Measurements from ENCODE around the gene NEK1. TPM values are rescaled to one million over a fixed set of nuclear protein-coding genes. Genes with fewer than 3 reads are reported as not detected.

The NEK1 gene
- total and polyA plus RNA-seq, 2 experiments from 2014 or later = 9.3 to 19.5 TPM

DNA sequence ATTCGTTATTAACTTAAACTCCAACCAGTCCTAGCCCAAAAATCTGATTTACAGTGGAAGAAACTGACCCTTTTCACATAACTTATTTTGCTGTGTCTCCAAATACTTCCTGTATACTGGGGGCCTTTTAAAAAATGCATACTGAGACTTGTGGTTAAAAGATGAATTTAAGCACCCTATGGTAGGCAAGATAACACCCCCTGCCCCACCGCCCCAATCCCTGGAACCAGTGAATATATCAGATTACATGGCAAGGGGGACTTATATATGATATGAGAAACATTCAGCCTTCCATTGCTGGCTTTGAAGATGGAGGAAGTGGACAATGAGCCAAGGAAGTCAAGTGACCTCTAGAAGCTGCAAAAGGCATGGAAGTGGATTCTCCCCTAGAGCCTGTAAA, 4.9 kb upstream of the NEK1 start:
- Histone ChIP-seq H3K27ac (ENCODE audit: low read depth) (no peak overlapping the region), H4K20me1 (replicated peaks; ENCODE audit: insufficient read depth) (no peaks in the 10 kb centered on the region), H2AFZ (no peak overlapping the region), H3F3A (replicated peaks; ENCODE audit: low read depth) (0 out of 2 replicates have a peak, but pooled peaks cover 3% of the 10 kb centered on the region), H3K4me2 (no peak overlapping the region), H3K9me2 (ENCODE audit: insufficient read depth) (no peaks in the 10 kb centered on the region), H3K36me3 (ENCODE audit: insufficient read depth) (no peaks in the 10 kb centered on the region), H3K27me3 (ENCODE audit: insufficient read depth) (no peaks in the 10 kb centered on the region), H3K4me1 (ENCODE audit: insufficient read depth) (0 out of 2 replicates have a peak, but pooled peaks cover 17% of the 10 kb centered on the region), H3K79me2 (replicated peaks; ENCODE audit: insufficient read depth) (peaks cover 17% of the 10 kb centered on the region), H3K4me3 (no peak overlapping the region)
- H3K4me1 Mint-ChIP-seq = peaks cover 15% of the 10 kb centered on the region; the same call in 2 of the 3 replicates
- no peaks in the 10 kb centered on the region; the same call in 2 of the 3 replicates for H3K9me3 Mint-ChIP-seq
- no peak overlapping the region for H3K4me3 Mint-ChIP-seq
- H3K36me3 Mint-ChIP-seq (ENCODE audit: low read depth) = no peaks in the 10 kb centered on the region
- TF ChIP-seq ZNF331 (CRISPR knock-in tag; IDR thresholded peaks at IDR 0.05; ENCODE audit: low read depth) (no peak), EZH2phosphoT487 (IDR thresholded peaks at IDR 0.05; ENCODE audit: unreplicated experiment) (no peak), CREB1 (CRISPR knock-in tag; IDR thresholded peaks at IDR 0.05; ENCODE audit: low read depth) (no peak), EZH2 (IDR thresholded peaks at IDR 0.05; ENCODE audit: low read depth, unreplicated experiment) (no peak), NANOG (IDR thresholded peaks at IDR 0.05; ENCODE audit: borderline replicate concordance) (no peak), STAT1 (IDR thresholded peaks at IDR 0.05; ENCODE audit: unreplicated experiment) (no peak), POLR2AphosphoS5 (IDR thresholded peaks at IDR 0.05; ENCODE audit: low read depth) (no peak), ZNF114 (CRISPR knock-in tag; IDR thresholded peaks at IDR 0.05) (no peak), JUNB (IDR thresholded peaks at IDR 0.05; ENCODE audit: unreplicated experiment) (no peak)
- TF ChIP-seq, protein P1, sequence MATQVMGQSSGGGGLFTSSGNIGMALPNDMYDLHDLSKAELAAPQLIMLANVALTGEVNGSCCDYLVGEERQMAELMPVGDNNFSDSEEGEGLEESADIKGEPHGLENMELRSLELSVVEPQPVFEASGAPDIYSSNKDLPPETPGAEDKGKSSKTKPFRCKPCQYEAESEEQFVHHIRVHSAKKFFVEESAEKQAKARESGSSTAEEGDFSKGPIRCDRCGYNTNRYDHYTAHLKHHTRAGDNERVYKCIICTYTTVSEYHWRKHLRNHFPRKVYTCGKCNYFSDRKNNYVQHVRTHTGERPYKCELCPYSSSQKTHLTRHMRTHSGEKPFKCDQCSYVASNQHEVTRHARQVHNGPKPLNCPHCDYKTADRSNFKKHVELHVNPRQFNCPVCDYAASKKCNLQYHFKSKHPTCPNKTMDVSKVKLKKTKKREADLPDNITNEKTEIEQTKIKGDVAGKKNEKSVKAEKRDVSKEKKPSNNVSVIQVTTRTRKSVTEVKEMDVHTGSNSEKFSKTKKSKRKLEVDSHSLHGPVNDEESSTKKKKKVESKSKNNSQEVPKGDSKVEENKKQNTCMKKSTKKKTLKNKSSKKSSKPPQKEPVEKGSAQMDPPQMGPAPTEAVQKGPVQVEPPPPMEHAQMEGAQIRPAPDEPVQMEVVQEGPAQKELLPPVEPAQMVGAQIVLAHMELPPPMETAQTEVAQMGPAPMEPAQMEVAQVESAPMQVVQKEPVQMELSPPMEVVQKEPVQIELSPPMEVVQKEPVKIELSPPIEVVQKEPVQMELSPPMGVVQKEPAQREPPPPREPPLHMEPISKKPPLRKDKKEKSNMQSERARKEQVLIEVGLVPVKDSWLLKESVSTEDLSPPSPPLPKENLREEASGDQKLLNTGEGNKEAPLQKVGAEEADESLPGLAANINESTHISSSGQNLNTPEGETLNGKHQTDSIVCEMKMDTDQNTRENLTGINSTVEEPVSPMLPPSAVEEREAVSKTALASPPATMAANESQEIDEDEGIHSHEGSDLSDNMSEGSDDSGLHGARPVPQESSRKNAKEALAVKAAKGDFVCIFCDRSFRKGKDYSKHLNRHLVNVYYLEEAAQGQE (IDR thresholded peaks at IDR 0.05; ENCODE audit: unreplicated experiment) = no peak
- TF ChIP-seq, protein P2, sequence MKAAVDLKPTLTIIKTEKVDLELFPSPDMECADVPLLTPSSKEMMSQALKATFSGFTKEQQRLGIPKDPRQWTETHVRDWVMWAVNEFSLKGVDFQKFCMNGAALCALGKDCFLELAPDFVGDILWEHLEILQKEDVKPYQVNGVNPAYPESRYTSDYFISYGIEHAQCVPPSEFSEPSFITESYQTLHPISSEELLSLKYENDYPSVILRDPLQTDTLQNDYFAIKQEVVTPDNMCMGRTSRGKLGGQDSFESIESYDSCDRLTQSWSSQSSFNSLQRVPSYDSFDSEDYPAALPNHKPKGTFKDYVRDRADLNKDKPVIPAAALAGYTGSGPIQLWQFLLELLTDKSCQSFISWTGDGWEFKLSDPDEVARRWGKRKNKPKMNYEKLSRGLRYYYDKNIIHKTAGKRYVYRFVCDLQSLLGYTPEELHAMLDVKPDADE (IDR thresholded peaks at IDR 0.05) = no peak
- TF ChIP-seq, protein P3, sequence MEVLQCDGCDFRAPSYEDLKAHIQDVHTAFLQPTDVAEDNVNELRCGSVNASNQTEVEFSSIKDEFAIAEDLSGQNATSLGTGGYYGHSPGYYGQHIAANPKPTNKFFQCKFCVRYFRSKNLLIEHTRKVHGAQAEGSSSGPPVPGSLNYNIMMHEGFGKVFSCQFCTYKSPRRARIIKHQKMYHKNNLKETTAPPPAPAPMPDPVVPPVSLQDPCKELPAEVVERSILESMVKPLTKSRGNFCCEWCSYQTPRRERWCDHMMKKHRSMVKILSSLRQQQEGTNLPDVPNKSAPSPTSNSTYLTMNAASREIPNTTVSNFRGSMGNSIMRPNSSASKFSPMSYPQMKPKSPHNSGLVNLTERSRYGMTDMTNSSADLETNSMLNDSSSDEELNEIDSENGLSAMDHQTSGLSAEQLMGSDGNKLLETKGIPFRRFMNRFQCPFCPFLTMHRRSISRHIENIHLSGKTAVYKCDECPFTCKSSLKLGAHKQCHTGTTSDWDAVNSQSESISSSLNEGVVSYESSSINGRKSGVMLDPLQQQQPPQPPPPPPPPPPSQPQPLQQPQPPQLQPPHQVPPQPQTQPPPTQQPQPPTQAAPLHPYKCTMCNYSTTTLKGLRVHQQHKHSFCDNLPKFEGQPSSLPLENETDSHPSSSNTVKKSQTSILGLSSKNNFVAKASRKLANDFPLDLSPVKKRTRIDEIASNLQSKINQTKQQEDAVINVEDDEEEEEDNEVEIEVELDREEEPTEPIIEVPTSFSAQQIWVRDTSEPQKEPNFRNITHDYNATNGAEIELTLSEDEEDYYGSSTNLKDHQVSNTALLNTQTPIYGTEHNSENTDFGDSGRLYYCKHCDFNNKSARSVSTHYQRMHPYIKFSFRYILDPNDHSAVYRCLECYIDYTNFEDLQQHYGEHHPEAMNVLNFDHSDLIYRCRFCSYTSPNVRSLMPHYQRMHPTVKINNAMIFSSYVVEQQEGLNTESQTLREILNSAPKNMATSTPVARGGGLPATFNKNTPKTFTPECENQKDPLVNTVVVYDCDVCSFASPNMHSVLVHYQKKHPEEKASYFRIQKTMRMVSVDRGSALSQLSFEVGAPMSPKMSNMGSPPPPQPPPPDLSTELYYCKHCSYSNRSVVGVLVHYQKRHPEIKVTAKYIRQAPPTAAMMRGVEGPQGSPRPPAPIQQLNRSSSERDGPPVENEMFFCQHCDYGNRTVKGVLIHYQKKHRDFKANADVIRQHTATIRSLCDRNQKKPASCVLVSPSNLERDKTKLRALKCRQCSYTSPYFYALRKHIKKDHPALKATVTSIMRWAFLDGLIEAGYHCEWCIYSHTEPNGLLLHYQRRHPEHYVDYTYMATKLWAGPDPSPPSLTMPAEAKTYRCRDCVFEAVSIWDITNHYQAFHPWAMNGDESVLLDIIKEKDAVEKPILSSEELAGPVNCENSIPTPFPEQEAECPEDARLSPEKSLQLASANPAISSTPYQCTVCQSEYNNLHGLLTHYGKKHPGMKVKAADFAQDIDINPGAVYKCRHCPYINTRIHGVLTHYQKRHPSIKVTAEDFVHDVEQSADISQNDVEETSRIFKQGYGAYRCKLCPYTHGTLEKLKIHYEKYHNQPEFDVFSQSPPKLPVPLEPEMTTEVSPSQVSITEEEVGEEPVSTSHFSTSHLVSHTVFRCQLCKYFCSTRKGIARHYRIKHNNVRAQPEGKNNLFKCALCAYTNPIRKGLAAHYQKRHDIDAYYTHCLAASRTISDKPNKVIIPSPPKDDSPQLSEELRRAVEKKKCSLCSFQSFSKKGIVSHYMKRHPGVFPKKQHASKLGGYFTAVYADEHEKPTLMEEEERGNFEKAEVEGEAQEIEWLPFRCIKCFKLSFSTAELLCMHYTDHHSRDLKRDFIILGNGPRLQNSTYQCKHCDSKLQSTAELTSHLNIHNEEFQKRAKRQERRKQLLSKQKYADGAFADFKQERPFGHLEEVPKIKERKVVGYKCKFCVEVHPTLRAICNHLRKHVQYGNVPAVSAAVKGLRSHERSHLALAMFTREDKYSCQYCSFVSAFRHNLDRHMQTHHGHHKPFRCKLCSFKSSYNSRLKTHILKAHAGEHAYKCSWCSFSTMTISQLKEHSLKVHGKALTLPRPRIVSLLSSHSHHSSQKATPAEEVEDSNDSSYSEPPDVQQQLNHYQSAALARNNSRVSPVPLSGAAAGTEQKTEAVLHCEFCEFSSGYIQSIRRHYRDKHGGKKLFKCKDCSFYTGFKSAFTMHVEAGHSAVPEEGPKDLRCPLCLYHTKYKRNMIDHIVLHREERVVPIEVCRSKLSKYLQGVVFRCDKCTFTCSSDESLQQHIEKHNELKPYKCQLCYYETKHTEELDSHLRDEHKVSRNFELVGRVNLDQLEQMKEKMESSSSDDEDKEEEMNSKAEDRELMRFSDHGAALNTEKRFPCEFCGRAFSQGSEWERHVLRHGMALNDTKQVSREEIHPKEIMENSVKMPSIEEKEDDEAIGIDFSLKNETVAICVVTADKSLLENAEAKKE (CRISPR knock-in tag; IDR thresholded peaks at IDR 0.05) = no peak
- TF ChIP-seq, protein P4, sequence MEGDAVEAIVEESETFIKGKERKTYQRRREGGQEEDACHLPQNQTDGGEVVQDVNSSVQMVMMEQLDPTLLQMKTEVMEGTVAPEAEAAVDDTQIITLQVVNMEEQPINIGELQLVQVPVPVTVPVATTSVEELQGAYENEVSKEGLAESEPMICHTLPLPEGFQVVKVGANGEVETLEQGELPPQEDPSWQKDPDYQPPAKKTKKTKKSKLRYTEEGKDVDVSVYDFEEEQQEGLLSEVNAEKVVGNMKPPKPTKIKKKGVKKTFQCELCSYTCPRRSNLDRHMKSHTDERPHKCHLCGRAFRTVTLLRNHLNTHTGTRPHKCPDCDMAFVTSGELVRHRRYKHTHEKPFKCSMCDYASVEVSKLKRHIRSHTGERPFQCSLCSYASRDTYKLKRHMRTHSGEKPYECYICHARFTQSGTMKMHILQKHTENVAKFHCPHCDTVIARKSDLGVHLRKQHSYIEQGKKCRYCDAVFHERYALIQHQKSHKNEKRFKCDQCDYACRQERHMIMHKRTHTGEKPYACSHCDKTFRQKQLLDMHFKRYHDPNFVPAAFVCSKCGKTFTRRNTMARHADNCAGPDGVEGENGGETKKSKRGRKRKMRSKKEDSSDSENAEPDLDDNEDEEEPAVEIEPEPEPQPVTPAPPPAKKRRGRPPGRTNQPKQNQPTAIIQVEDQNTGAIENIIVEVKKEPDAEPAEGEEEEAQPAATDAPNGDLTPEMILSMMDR (conservative IDR thresholded peaks at IDR 0.05; ENCODE audit: low read depth in 2 of 2) = no peak
- H3K27me3 Mint-ChIP-seq (ENCODE audit: insufficient read depth, low read depth, poor library complexity) = peaks cover under 1% of the 10 kb centered on the region
- ATAC-seq = no peak
- H3K27ac Mint-ChIP-seq = no peak overlapping the region
- DNase-seq (ENCODE audit: low spot score) = no peak
